ENCODE results near the gene DNAJC16. TPM values are rescaled to one million over a fixed set of nuclear protein-coding genes. Genes with fewer than 3 reads are reported as not detected.

DNAJC16 gene
- total and polyA plus RNA-seq, 11 donors = 4.2 to 22.8 (median 18.4) TPM

GRCh38 chr1:15625056-15625917, 98.6 kb downstream of the DNAJC16 start:
- peaks cover 3 to 74% (median 46%) of the 10 kb centered on the region in 12 donors for H3K4me1 ChIP-seq
- H3K27ac ChIP-seq = no peak overlapping the region
- intact Hi-C loops (cut with DNase I) = no loop called here
- ATAC-seq (no peak), DNase-seq (no peak)
- H3K27me3 ChIP-seq = no peaks in the 10 kb centered on the region
- WGBS, 4 donors = 79 to 83% (median 80%) methylated on average over 13 of the region's 13 CpGs
- TF ChIP-seq CTCF (IDR thresholded peaks at IDR 0.05) = no peak
- no peak for TF ChIP-seq POLR2A (IDR thresholded peaks at IDR 0.05)
- H3K36me3 ChIP-seq = peaks cover 0 to 37% (median 17%) of the 10 kb centered on the region in 9 donors
- H3K9me3 ChIP-seq = no peaks in the 10 kb centered on the region
- no peak overlapping the region for H3K4me3 ChIP-seq

Other genes starting within 250 kb of the DNAJC16 start
- 10 to 100 TPM; 11.2 to 52.2 (median 15.8) TPM for gene EFHD2, start 117.0 kb upstream of the DNAJC16 start, total RNA-seq
- 10 to 100 TPM; 13.9 to 20.3 TPM for gene EFHD2, start 117.0 kb upstream of the DNAJC16 start, polyA plus RNA-seq
- gene CTRC, start 88.4 kb upstream of the DNAJC16 start, total RNA-seq = 1 to 10 TPM in 3 of 9 donors, under 1 TPM in 1, not detected in 5; 0.96 to 1.8 (median 1.5) TPM
- gene CTRC, start 88.4 kb upstream of the DNAJC16 start, polyA plus RNA-seq = not detected
- gene CELA2A, start 70.1 kb upstream of the DNAJC16 start, total RNA-seq = 1 to 10 TPM in 1 of 9 donors, under 1 TPM in 4, not detected in 4; 0.76 to 1.0 (median 0.84) TPM
- not detected for gene CELA2A, start 70.1 kb upstream of the DNAJC16 start, polyA plus RNA-seq
- gene CELA2B, start 50.7 kb upstream of the DNAJC16 start, total RNA-seq = not detected
- gene CELA2B, start 50.7 kb upstream of the DNAJC16 start, polyA plus RNA-seq = not detected
- 10 to 100 TPM in 6 of 9 donors, 1 to 10 TPM in 3; 8.6 to 15.9 (median 11.8) TPM for gene CASP9, start 2.6 kb upstream of the DNAJC16 start, total RNA-seq
- gene CASP9, start 2.6 kb upstream of the DNAJC16 start, polyA plus RNA-seq = 10 to 100 TPM; 11.5 to 16.9 TPM
- under 1 TPM in 3 of 9 donors, not detected in 6; 0.22 to 0.53 (median 0.23) TPM for gene AGMAT, start 58.2 kb downstream of the DNAJC16 start, total RNA-seq
- under 1 TPM; 0.08 to 0.12 TPM for gene AGMAT, start 58.2 kb downstream of the DNAJC16 start, polyA plus RNA-seq
- gene DDI2, start 90.6 kb downstream of the DNAJC16 start, total RNA-seq = 10 to 100 TPM; 15.0 to 33.5 (median 24.5) TPM
- gene DDI2, start 90.6 kb downstream of the DNAJC16 start, polyA plus RNA-seq = 1 to 10 TPM; 6.2 to 9.4 TPM
- gene PLEKHM2, start 157.5 kb downstream of the DNAJC16 start, total RNA-seq = 100 to 1,000 TPM in 2 of 9 donors, 10 to 100 TPM in 7; 69.9 to 150 (median 84.4) TPM
- gene PLEKHM2, start 157.5 kb downstream of the DNAJC16 start, polyA plus RNA-seq = 100 to 1,000 TPM in 1 of 2 donors, 10 to 100 TPM in 1; 83.1 to 104 TPM
- 10 to 100 TPM in 6 of 9 donors, 1 to 10 TPM in 3; 4.8 to 71.2 (median 17.8) TPM for gene SLC25A34, start 209.4 kb downstream of the DNAJC16 start, total RNA-seq
- gene SLC25A34, start 209.4 kb downstream of the DNAJC16 start, polyA plus RNA-seq = 10 to 100 TPM in 1 of 2 donors, 1 to 10 TPM in 1; 1.6 to 25.9 TPM
- gene TMEM82, start 215.7 kb downstream of the DNAJC16 start, total RNA-seq = not detected
- gene TMEM82, start 215.7 kb downstream of the DNAJC16 start, polyA plus RNA-seq = not detected
- gene FBLIM1, start 231.9 kb downstream of the DNAJC16 start, total RNA-seq = 100 to 1,000 TPM in 1 of 9 donors, 10 to 100 TPM in 8; 49.3 to 103 (median 73.8) TPM
- 10 to 100 TPM; 31.6 to 58.4 TPM for gene FBLIM1, start 231.9 kb downstream of the DNAJC16 start, polyA plus RNA-seq